ENCODE results near the gene TCFL5.

DNA sequence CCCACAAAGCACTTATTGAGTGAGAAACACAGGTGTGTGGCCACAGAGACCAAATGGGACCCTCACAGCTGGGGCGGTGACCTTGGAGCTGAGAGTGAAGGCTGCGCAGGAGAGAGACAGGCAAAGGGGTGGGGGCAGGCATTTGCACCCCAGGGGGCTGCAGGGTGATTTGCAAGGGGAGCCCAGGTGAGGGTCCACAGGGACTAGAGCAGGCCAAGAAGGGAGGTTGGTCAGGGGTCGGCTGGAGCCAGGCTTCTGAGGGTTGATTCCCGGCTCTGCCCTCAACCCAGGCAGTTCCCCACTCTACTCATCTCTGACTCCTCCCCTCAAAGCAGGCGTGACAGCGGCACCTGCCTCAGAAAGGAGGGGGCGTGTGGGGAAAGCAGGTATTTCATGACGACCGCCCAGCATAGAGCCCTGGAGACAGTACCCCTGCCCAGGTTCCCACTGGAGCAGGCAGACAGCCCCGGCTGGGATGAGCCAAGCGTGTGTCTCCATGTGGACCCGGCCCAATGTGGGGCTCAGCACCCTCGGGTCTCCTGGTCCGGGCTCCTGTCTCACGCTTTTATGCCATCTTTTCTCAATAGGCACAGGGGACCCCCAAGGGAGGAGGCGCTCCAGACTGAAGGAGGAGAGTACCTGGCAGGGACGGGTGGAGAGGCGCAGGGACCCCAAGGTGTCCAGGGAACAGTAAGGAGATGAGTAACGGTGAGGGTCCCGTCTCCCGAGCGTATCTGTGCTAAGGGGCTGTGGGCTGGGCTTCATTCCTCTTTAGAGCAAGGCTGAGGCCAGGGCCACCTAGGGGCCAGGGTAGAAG, 68.5 kb downstream of the TCFL5 start:
- TF ChIP-seq CTCF (IDR thresholded peaks at IDR 0.05) (no peak), POLR2A (IDR thresholded peaks at IDR 0.05) (no peak)

Measured in vagina (tissue), 2 donors.